ENCODE results near the gene MPDU1. TPM values are rescaled to one million over a fixed set of nuclear protein-coding genes. Genes with fewer than 3 reads are reported as not detected.
"Not testable (repeated sequence)": the region's sequence is repeated elsewhere in the genome, so short reads cannot be mapped to it uniquely, and the experiment has no call there.

Gene MPDU1
- polyA plus RNA-seq, 3 donors, result 31.7 to 72.2 (median 50.2) TPM

- no peak overlapping the region for H3K27ac ChIP-seq (ENCODE audit: low read depth, low read length)
- 75 to 85% (median 85%) methylated on average over 12 of the region's 12 CpGs for WGBS, 3 donors
Measured at GRCh38 chr17:7593296-7593695, 9.6 kb downstream of the MPDU1 start.

- 61 to 81% (median 74%) methylated on average over 5 of the region's 5 CpGs for WGBS, 3 donors
Measured at GRCh38 chr17:7597561-7597960, 13.9 kb downstream of the MPDU1 start.

GRCh38 chr17:7606280-7606679 is 22.6 kb downstream of the MPDU1 start:
- H3K27ac ChIP-seq (ENCODE audit: low read depth, low read length), result no peak overlapping the region
- WGBS, 3 donors, result 96 to 98% (median 97%) methylated on average over 4 of the region's 4 CpGs

More at GRCh38 chr17:7597561-7597960, 13.9 kb downstream of the MPDU1 start:
- H3K27ac ChIP-seq (ENCODE audit: low read depth, low read length), result not testable (repeated sequence)

- H3K27ac ChIP-seq (ENCODE audit: low read depth, low read length), result no peak overlapping the region
- WGBS, 3 donors, result 97 to 100% (median 99%) methylated on average over 2 of the region's 2 CpGs
Measured at GRCh38 chr17:7610641-7611040, 27.0 kb downstream of the MPDU1 start.

GRCh38 chr17:7611635-7612293 is 28.1 kb downstream of the MPDU1 start:
- no peak overlapping the region for H3K27ac ChIP-seq (ENCODE audit: low read depth, low read length)
- 30 to 72% (median 70%) methylated on average over 3 of the region's 3 CpGs for WGBS, 3 donors

GRCh38 chr17:7612294-7612640 is 28.6 kb downstream of the MPDU1 start:
- 89 to 100% (median 98%) methylated on average over 1 of the region's 1 CpG for WGBS, 3 donors

GRCh38 chr17:7613769-7614424 is 30.2 kb downstream of the MPDU1 start:
- H3K27ac ChIP-seq (ENCODE audit: low read depth, low read length), result no peak overlapping the region

More at GRCh38 chr17:7612294-7612640, 28.6 kb downstream of the MPDU1 start:
- no peak overlapping the region for H3K27ac ChIP-seq (ENCODE audit: low read depth, low read length)

GRCh38 chr17:7614425-7615264 is 31.0 kb downstream of the MPDU1 start, which contains the start of gene FXR2:
Gene FXR2, minus strand, starts transcription at chr17:7614897. Its CDS starts 365 bp downstream, at chr17:7614532.
- WGBS, 3 donors, result 0 to 1% (median 0%) methylated on average over 58 to 93 of the region's 93 CpGs
- H3K27ac ChIP-seq (ENCODE audit: low read depth, low read length), result peak within 1 kb of the TSS; percentile 64

More at GRCh38 chr17:7613769-7614424, 30.2 kb downstream of the MPDU1 start:
- WGBS, 3 donors, result 6 to 11% (median 11%) methylated on average over 15 to 20 of the region's 20 CpGs

GRCh38 chr17:7615265-7615747 is 31.7 kb downstream of the MPDU1 start:
- no peak overlapping the region for H3K27ac ChIP-seq (ENCODE audit: low read depth, low read length)
- WGBS, 3 donors, result 5 to 8% (median 6%) methylated on average over 28 of the region's 28 CpGs

- 71 to 76% (median 75%) methylated on average over 5 of the region's 5 CpGs for WGBS, 3 donors
- no peak overlapping the region for H3K27ac ChIP-seq (ENCODE audit: low read depth, low read length)
Measured at GRCh38 chr17:7618608-7619007, 35.0 kb downstream of the MPDU1 start.

- no peak overlapping the region for H3K27ac ChIP-seq (ENCODE audit: low read depth, low read length)
- 92 to 96% (median 95%) methylated on average over 8 of the region's 8 CpGs for WGBS, 3 donors
Measured at GRCh38 chr17:7620835-7621234, 37.2 kb downstream of the MPDU1 start.

- H3K27ac ChIP-seq (ENCODE audit: low read depth, low read length), result no peak overlapping the region
- 84 to 90% (median 87%) methylated on average over 5 of the region's 5 CpGs for WGBS, 3 donors
Measured at GRCh38 chr17:7623661-7624060, 40.0 kb downstream of the MPDU1 start.

GRCh38 chr17:7625749-7626148 is 42.1 kb downstream of the MPDU1 start:
- not testable (repeated sequence) for H3K27ac ChIP-seq (ENCODE audit: low read depth, low read length)

GRCh38 chr17:7626307-7626706 is 42.7 kb downstream of the MPDU1 start:
- WGBS, 3 donors, result 56 to 77% (median 67%) methylated on average over 7 of the region's 7 CpGs
- no peak overlapping the region for H3K27ac ChIP-seq (ENCODE audit: low read depth, low read length)

More at GRCh38 chr17:7625749-7626148, 42.1 kb downstream of the MPDU1 start:
- WGBS, 3 donors, result 96 to 98% (median 97%) methylated on average over 16 of the region's 16 CpGs

GRCh38 chr17:7626956-7627249 is 43.3 kb downstream of the MPDU1 start:
- H3K27ac ChIP-seq (ENCODE audit: low read depth, low read length), result peak overlapping the region; percentile 65
- 12 to 21% (median 17%) methylated on average over 6 of the region's 6 CpGs for WGBS, 3 donors

GRCh38 chr17:7627250-7628121 is 43.8 kb downstream of the MPDU1 start, which contains the start of gene SAT2:
Gene SAT2, minus strand, starts transcription at chr17:7627821. Its CDS starts 186 bp downstream, at chr17:7627635.
- H3K27ac ChIP-seq (ENCODE audit: low read depth, low read length), result peak within 1 kb of the TSS; percentile 65
- WGBS, 3 donors, result 0% methylated on average over 54 of the region's 54 CpGs

- 76 to 86% (median 78%) methylated on average over 13 of the region's 13 CpGs for WGBS, 3 donors
- H3K27ac ChIP-seq (ENCODE audit: low read depth, low read length), result no peak within 1 kb of the TSS
Measured at GRCh38 chr17:7629939-7630571, 46.4 kb downstream of the MPDU1 start, which contains the start of gene SHBG. Gene SHBG, plus strand, starts transcription at chr17:7630135. Its CDS starts 38 bp downstream, at chr17:7630173.
